VCaP (cell line): ENCODE data around the gene CYP1B1.
A peak's percentile ranks its signal among the peaks of the same experiment; 100 is the strongest.

Experiments
- H3K27ac ChIP-seq: fragments of 450-650 bp; 2 replicates; pipeline ENCODE4 v1.5.1; 2017
- TF ChIP-seq, protein P1 (sequence below): fragments of 450-650 bp; conservative IDR thresholded peaks from 2 replicates; pipeline ENCODE4 v1.5.1; 2017; ENCODE audit warnings: mild to moderate bottlenecking, moderate library complexity

CYP1B1 gene

GRCh38 chr2:38075507-38076151 lies at the start of gene CYP1B1:
CYP1B1 (minus strand) TSS chr2:38076151; CDS start chr2:38075388, 763 bp downstream.
- TF ChIP-seq, protein P1, sequence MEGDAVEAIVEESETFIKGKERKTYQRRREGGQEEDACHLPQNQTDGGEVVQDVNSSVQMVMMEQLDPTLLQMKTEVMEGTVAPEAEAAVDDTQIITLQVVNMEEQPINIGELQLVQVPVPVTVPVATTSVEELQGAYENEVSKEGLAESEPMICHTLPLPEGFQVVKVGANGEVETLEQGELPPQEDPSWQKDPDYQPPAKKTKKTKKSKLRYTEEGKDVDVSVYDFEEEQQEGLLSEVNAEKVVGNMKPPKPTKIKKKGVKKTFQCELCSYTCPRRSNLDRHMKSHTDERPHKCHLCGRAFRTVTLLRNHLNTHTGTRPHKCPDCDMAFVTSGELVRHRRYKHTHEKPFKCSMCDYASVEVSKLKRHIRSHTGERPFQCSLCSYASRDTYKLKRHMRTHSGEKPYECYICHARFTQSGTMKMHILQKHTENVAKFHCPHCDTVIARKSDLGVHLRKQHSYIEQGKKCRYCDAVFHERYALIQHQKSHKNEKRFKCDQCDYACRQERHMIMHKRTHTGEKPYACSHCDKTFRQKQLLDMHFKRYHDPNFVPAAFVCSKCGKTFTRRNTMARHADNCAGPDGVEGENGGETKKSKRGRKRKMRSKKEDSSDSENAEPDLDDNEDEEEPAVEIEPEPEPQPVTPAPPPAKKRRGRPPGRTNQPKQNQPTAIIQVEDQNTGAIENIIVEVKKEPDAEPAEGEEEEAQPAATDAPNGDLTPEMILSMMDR = no peak
- H3K27ac ChIP-seq = peak within 1 kb of the TSS; percentile 84

GRCh38 chr2:38125007-38125406 lies 49.1 kb upstream of the CYP1B1 start:
- TF ChIP-seq, protein P1 = no peak
- H3K27ac ChIP-seq = no peak overlapping the region

- TF ChIP-seq, protein P1 = no peak
- H3K27ac ChIP-seq = no peak overlapping the region
These were observed 48.0 kb upstream of the CYP1B1 start for GRCh38 chr2:38123911-38124310.

DNA sequence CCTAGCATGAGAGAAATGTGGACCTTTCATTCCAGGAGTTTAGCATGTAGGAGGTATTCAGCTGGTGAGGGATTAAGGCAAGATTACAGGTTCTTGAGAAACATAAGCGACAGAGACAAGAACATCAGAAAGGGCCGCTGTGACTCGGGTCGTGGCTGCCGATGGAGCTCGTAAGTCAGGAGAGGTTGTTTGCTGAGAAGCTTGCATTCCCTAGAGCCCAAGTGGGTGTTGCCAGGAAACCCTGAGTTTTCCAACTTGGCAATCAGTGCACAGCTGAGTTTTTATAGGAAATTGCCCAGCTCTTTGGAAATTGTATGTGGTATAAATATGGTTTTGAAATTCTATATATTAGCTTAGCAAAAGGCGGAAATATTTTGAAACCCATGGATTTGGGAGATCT lies 46.4 kb upstream of the CYP1B1 start:
- H3K27ac ChIP-seq = no peak overlapping the region
- TF ChIP-seq, protein P1 = no peak

DNA sequence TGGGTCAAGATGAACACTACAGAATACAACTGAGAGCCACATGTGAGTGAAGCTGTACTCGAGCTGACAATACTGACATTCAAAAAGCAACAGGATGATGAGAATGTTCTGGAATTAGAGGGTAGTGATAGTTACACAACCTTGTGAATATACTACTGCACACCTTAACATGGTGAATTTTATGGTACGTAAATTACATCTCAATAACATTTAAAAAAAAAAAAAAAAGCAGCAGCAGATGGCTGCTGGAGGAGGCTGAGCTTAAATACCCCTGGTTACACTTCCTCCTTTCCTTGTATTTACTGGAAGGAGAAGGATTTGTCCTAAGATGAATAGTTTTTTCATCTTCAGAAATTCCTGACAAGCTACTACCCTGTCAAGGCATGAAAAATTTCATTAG lies 45.5 kb upstream of the CYP1B1 start:
- H3K27ac ChIP-seq = no peak overlapping the region
- TF ChIP-seq, protein P1 = no peak

DNA sequence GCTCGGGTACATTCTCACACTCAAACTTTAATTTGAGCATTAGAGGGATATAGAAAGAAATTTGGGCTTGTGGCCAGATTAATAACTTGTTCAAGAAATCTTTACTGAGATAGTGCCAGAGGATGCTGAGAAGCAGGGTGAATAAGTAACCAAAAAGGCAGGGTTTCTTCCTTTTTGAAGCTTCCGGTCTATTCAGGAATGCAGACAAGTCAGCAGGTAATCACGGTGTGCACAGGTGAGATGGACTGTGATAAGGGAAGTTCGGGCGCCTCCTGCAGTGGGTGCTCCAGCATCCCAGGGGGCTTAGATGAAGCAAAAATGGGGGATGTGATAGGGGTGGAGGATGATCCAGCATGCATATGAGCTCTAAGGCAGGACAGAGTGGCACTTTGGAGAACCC lies 44.9 kb upstream of the CYP1B1 start:
- TF ChIP-seq, protein P1 = no peak
- no peak overlapping the region for H3K27ac ChIP-seq

GRCh38 chr2:38120264-38120592 lies 44.3 kb upstream of the CYP1B1 start:
- TF ChIP-seq, protein P1 = no peak
- H3K27ac ChIP-seq = no peak overlapping the region
